ENCODE results near the gene CYTH3.

DNA sequence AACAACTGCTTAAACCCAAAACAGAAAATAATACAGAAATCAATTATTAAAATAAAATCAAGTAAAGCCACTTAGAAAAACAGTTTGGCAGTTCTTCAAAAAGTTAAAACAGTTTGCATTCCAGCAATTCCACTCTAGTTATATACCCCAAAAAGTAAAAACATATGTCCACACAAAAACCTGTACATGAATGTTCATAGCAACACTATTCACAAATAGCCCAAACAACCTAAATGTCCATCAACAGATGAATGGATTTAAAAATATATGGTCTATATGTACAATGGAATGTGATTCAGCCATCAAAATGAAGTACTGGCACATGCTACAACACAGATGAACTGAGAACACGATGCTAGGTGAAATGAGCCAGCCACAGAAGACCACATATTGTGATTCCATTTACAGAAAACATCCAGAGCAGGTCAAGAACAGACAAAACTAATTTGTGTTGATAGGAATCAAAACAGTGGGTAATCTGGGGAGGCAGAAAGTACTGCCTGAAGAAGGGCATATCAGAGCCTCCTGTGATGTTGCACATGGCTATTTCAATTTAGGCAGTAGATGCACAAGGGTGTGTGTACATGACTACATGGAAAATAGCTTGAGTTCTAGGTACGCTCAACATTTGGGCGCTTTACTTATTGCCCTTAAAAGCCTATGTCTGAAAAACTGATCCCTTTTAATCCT, 66.3 kb downstream of the CYTH3 start:
- TF ChIP-seq, protein P1, sequence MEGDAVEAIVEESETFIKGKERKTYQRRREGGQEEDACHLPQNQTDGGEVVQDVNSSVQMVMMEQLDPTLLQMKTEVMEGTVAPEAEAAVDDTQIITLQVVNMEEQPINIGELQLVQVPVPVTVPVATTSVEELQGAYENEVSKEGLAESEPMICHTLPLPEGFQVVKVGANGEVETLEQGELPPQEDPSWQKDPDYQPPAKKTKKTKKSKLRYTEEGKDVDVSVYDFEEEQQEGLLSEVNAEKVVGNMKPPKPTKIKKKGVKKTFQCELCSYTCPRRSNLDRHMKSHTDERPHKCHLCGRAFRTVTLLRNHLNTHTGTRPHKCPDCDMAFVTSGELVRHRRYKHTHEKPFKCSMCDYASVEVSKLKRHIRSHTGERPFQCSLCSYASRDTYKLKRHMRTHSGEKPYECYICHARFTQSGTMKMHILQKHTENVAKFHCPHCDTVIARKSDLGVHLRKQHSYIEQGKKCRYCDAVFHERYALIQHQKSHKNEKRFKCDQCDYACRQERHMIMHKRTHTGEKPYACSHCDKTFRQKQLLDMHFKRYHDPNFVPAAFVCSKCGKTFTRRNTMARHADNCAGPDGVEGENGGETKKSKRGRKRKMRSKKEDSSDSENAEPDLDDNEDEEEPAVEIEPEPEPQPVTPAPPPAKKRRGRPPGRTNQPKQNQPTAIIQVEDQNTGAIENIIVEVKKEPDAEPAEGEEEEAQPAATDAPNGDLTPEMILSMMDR (IDR thresholded peaks at IDR 0.05; ENCODE audit: insufficient read depth, low read length), result no peak
- no peak for TF ChIP-seq POLR2AphosphoS5 (IDR thresholded peaks at IDR 0.05; ENCODE audit: low read depth)
- TF ChIP-seq GABPA (IDR thresholded peaks at IDR 0.05; ENCODE audit: low read depth), result no peak
- TF ChIP-seq, protein P2, sequence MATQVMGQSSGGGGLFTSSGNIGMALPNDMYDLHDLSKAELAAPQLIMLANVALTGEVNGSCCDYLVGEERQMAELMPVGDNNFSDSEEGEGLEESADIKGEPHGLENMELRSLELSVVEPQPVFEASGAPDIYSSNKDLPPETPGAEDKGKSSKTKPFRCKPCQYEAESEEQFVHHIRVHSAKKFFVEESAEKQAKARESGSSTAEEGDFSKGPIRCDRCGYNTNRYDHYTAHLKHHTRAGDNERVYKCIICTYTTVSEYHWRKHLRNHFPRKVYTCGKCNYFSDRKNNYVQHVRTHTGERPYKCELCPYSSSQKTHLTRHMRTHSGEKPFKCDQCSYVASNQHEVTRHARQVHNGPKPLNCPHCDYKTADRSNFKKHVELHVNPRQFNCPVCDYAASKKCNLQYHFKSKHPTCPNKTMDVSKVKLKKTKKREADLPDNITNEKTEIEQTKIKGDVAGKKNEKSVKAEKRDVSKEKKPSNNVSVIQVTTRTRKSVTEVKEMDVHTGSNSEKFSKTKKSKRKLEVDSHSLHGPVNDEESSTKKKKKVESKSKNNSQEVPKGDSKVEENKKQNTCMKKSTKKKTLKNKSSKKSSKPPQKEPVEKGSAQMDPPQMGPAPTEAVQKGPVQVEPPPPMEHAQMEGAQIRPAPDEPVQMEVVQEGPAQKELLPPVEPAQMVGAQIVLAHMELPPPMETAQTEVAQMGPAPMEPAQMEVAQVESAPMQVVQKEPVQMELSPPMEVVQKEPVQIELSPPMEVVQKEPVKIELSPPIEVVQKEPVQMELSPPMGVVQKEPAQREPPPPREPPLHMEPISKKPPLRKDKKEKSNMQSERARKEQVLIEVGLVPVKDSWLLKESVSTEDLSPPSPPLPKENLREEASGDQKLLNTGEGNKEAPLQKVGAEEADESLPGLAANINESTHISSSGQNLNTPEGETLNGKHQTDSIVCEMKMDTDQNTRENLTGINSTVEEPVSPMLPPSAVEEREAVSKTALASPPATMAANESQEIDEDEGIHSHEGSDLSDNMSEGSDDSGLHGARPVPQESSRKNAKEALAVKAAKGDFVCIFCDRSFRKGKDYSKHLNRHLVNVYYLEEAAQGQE (IDR thresholded peaks at IDR 0.05; ENCODE audit: insufficient replicate concordance, low read depth), result no peak

All from HL-60 (cell line).